Neural cell (in vitro differentiated cells): ENCODE results near the gene SEMA4B. TPM values are rescaled to one million over a fixed set of nuclear protein-coding genes. Genes with fewer than 3 reads are reported as not detected.

Experiments used
- H2AFZ ChIP-seq: fragments of 200-600, 300-800 bp; sonication (generic), shearing (Covaris generic); 2 replicates; pipeline ENCODE4 v1.6.0; 2014; ENCODE audit warnings: low read depth, mild to moderate bottlenecking, antibody characterized with exemption, low read length, moderate library complexity
- H3F3A ChIP-seq: fragments of 200-600 bp; shearing (Covaris generic); 2 replicates; pipeline ENCODE4 v1.6.1; 2016; ENCODE audit warnings: mild to moderate bottlenecking, moderate library complexity, mixed read lengths, antibody characterized with exemption, low read length; ENCODE audit not compliant: insufficient read depth, poor library complexity, severe bottlenecking
- H3K27ac ChIP-seq: fragments of 200-600, 300-800 bp; sonication (generic), shearing (Covaris generic); 2 replicates; pipeline ENCODE4 v1.5.1; 2014; ENCODE audit warnings: mild to moderate bottlenecking, low read length, moderate library complexity
- H3K27me3 ChIP-seq: fragments of 300-800, 200-600 bp; sonication (generic), shearing (Covaris generic); 2 replicates; pipeline ENCODE4 v1.6.0; 2014; ENCODE audit warnings: mild to moderate bottlenecking, low read depth, low read length, moderate library complexity; ENCODE audit not compliant: insufficient read depth
- H3K36me3 ChIP-seq: fragments of 300-800, 200-600 bp; sonication (generic), shearing (Covaris generic); 2 replicates; pipeline ENCODE4 v1.5.1; 2014; ENCODE audit warnings: mild to moderate bottlenecking, antibody characterized with exemption, low read length, moderate library complexity; ENCODE audit not compliant: insufficient read depth
- H3K4me2 ChIP-seq: fragments of 300-800, 200-600 bp; sonication (generic), shearing (Covaris generic); 2 replicates; pipeline ENCODE4 v1.6.0; 2014; ENCODE audit warnings: mild to moderate bottlenecking, low read length
- H3K4me3 ChIP-seq: fragments of 300-800, 200-600 bp; sonication (generic), shearing (Covaris generic); 2 replicates; pipeline ENCODE4 v1.5.1; 2014; ENCODE audit warnings: mild to moderate bottlenecking, low read length, moderate library complexity
- H3K79me2 ChIP-seq: fragments of 200-600 bp; shearing (Covaris generic); replicated peaks from 2 replicates; pipeline ENCODE4 v1.6.0; 2014; ENCODE audit warnings: mild to moderate bottlenecking, low read length, moderate library complexity; ENCODE audit not compliant: insufficient read depth
- H3K9ac ChIP-seq: fragments of 300-800, 200-600 bp; sonication (generic), shearing (Covaris generic); 2 replicates; pipeline ENCODE4 v1.6.1; 2016; ENCODE audit warnings: mild to moderate bottlenecking, low read length, mixed read lengths
- H3K9me2 ChIP-seq: fragments of 200-600 bp; shearing (Covaris generic); 2 replicates; pipeline ENCODE4 v1.6.1; 2016; ENCODE audit warnings: mild to moderate bottlenecking, low read length, mixed read lengths; ENCODE audit not compliant: insufficient read depth
- H3K9me3 ChIP-seq: fragments of 200-600, 300-800 bp; sonication (generic), shearing (Covaris generic); 2 replicates; pipeline ENCODE4 v1.6.1; 2016; ENCODE audit warnings: mild to moderate bottlenecking, mixed run types, low read length, moderate library complexity, mixed read lengths
- H4K20me1 ChIP-seq: fragments of 200-600 bp; shearing (Covaris generic); 2 replicates; pipeline ENCODE4 v1.6.1; 2016; ENCODE audit warnings: mild to moderate bottlenecking, mixed run types; ENCODE audit not compliant: insufficient read depth
- EP300 ChIP-seq: fragments of 450-650 bp; conservative IDR thresholded peaks from 2 replicates; pipeline ENCODE4 v1.6.1; 2014; ENCODE audit warnings: antibody characterized with exemption, mild to moderate bottlenecking, moderate library complexity; ENCODE audit not compliant: poor library complexity, severe bottlenecking
- EZH2 ChIP-seq: fragments of 200-600, 300-800 bp; shearing (Covaris generic), sonication (generic); IDR thresholded peaks from 2 replicates; pipeline ENCODE4 v1.6.1; 2014; ENCODE audit warnings: antibody characterized with exemption, low read length, borderline replicate concordance, mild to moderate bottlenecking; ENCODE audit not compliant: insufficient read depth, poor library complexity, severe bottlenecking
- MXI1 ChIP-seq: fragments of 450-650 bp; conservative IDR thresholded peaks from 2 replicates; pipeline ENCODE4 v1.6.1; 2014; ENCODE audit warnings: antibody characterized with exemption, mild to moderate bottlenecking; ENCODE audit not compliant: poor library complexity, severe bottlenecking
- POLR2AphosphoS5 ChIP-seq: IDR thresholded peaks from 2 replicates; pipeline ENCODE4 v1.6.1; 2012
- RAD21 ChIP-seq: fragments of 450-650 bp; conservative IDR thresholded peaks from 2 replicates; pipeline ENCODE4 v1.6.1; 2014; ENCODE audit warnings: antibody characterized with exemption, mild to moderate bottlenecking, moderate library complexity
- REST ChIP-seq: IDR thresholded peaks from 2 replicates; pipeline ENCODE4 v1.6.1; 2012; ENCODE audit warnings: borderline replicate concordance
- SMC3 ChIP-seq: fragments of 450-650 bp; conservative IDR thresholded peaks from 2 replicates; pipeline ENCODE4 v1.6.1; 2014; ENCODE audit warnings: antibody characterized with exemption, mild to moderate bottlenecking, moderate library complexity; ENCODE audit not compliant: poor library complexity
- TAF1 ChIP-seq: IDR thresholded peaks from 2 replicates; pipeline ENCODE4 v1.6.1; 2012; ENCODE audit warnings: low read depth
- polyA plus RNA-seq: library from polyadenylated mRNA; depleted of rRNA; stranded (reverse); fragments of >200 nt; gene quantifications from 2 replicates; pipeline ENCODE4 v1.2.3, GENCODE V29; 2014
- TF ChIP-seq, protein P1 (sequence below): fragments of 450-650 bp; IDR thresholded peaks from 2 replicates; pipeline ENCODE4 v1.5.1; 2014; ENCODE audit warnings: antibody characterized with exemption, mild to moderate bottlenecking, moderate library complexity; ENCODE audit not compliant: poor library complexity, severe bottlenecking

Gene SEMA4B
- polyA plus RNA-seq, 1 donor from 2014 or later: 11.0 TPM

DNA sequence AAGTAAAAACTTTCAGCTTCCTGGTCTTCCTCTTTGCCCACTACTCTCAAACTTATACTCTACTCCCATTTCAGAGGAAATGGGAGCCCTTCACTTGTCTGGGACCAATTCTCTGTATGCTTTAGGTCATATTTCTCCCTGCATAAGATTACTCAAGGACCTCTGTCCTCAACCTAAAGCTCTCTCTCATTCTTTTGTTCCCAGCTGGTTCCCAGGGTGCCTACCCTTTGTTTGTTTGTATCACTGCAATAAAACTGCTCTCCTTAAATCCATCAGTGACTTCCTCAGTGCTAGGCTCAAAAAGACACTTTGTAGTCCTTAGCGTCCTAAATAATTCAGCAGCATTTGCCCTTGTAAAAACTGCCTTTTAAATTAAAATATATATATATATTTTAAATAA, 67.3 kb downstream of the SEMA4B start:
- peaks cover 59% of the 10 kb centered on the region for H3K79me2 ChIP-seq
- no peak overlapping the region for H2AFZ ChIP-seq
- peak overlapping the region; percentile 59 for H3K4me2 ChIP-seq
- no peaks in the 10 kb centered on the region for H3K9me2 ChIP-seq
- peaks cover 4% of the 10 kb centered on the region for H4K20me1 ChIP-seq
- no peaks in the 10 kb centered on the region for H3K36me3 ChIP-seq
- TF ChIP-seq POLR2AphosphoS5 (no peak), SMC3 (no peak), REST (no peak), RAD21 (no peak), EP300 (no peak), EZH2 (no peak), TAF1 (no peak), MXI1 (no peak)
- TF ChIP-seq, protein P1, sequence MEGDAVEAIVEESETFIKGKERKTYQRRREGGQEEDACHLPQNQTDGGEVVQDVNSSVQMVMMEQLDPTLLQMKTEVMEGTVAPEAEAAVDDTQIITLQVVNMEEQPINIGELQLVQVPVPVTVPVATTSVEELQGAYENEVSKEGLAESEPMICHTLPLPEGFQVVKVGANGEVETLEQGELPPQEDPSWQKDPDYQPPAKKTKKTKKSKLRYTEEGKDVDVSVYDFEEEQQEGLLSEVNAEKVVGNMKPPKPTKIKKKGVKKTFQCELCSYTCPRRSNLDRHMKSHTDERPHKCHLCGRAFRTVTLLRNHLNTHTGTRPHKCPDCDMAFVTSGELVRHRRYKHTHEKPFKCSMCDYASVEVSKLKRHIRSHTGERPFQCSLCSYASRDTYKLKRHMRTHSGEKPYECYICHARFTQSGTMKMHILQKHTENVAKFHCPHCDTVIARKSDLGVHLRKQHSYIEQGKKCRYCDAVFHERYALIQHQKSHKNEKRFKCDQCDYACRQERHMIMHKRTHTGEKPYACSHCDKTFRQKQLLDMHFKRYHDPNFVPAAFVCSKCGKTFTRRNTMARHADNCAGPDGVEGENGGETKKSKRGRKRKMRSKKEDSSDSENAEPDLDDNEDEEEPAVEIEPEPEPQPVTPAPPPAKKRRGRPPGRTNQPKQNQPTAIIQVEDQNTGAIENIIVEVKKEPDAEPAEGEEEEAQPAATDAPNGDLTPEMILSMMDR: no peak
- H3K27me3 ChIP-seq: no peaks in the 10 kb centered on the region
- H3K9me3 ChIP-seq: no peaks in the 10 kb centered on the region
- H3K9ac ChIP-seq: no peak overlapping the region
- peaks cover 3% of the 10 kb centered on the region for H3F3A ChIP-seq
- H3K27ac ChIP-seq: peak overlapping the region; percentile 3
- H3K4me3 ChIP-seq: peak overlapping the region; percentile 78

GRCh38 chr15:90270502-90271150, 69.5 kb downstream of the SEMA4B start:
- Histone ChIP-seq H3K9me2 (no peaks in the 10 kb centered on the region), H3K36me3 (no peaks in the 10 kb centered on the region)
- TF ChIP-seq, protein P1: no peak
- TF ChIP-seq REST (no peak), MXI1 (no peak), EZH2 (no peak), SMC3 (no peak), RAD21 (no peak), POLR2AphosphoS5 (no peak), EP300 (no peak), TAF1 (no peak)

More at GRCh38 chr15:90270502-90271150, 69.5 kb downstream of the SEMA4B start:
- H3K27ac ChIP-seq: no peak overlapping the region
- H4K20me1 ChIP-seq: peaks cover 4% of the 10 kb centered on the region
- H2AFZ ChIP-seq: no peak overlapping the region
- no peak overlapping the region for H3K9ac ChIP-seq
- H3F3A ChIP-seq: no peaks in the 10 kb centered on the region
- H3K9me3 ChIP-seq: no peaks in the 10 kb centered on the region
- H3K79me2 ChIP-seq: peaks cover 59% of the 10 kb centered on the region
- no peaks in the 10 kb centered on the region for H3K27me3 ChIP-seq
- no peak overlapping the region for H3K4me3 ChIP-seq
- no peak overlapping the region for H3K4me2 ChIP-seq
